Endodermal cell (in vitro differentiated cells): ENCODE results near the gene LHFPL3. TPM values are rescaled to one million over a fixed set of nuclear protein-coding genes. Genes with fewer than 3 reads are reported as not detected.
"Not testable (repeated sequence)": the region's sequence is repeated elsewhere in the genome, so short reads cannot be mapped to it uniquely, and the experiment has no call there.

ENCODE experiments used
- DNase-seq: peaks from one replicate; pipeline ENCODE4 v3.0.0-alpha.2; 2017
- H3K27ac ChIP-seq: 2 replicates; pipeline ENCODE4 v1.5.1; 2013; ENCODE audit warnings: mild to moderate bottlenecking, low read depth, low read length, moderate library complexity
- H3K27me3 ChIP-seq: 2 replicates; pipeline ENCODE4 v1.6.1; 2013; ENCODE audit warnings: mild to moderate bottlenecking, low read length, moderate library complexity; ENCODE audit not compliant: insufficient read depth, control insufficient read depth, poor library complexity, severe bottlenecking
- H3K36me3 ChIP-seq: 2 replicates; pipeline ENCODE4 v1.7.0; 2013; ENCODE audit warnings: mild to moderate bottlenecking, low read length, moderate library complexity; ENCODE audit not compliant: control insufficient read depth, insufficient read depth
- H3K4me1 ChIP-seq: one replicate; pipeline ENCODE4 v1.7.0; 2013; ENCODE audit warnings: low read length; ENCODE audit not compliant: control insufficient read depth, insufficient read depth
- H3K4me3 ChIP-seq: 2 replicates; pipeline ENCODE4 v1.5.1; 2013; ENCODE audit warnings: mild to moderate bottlenecking, low read length, moderate library complexity
- H3K9ac ChIP-seq: 2 replicates; pipeline ENCODE4 v1.6.1; 2013; ENCODE audit warnings: mild to moderate bottlenecking, low read length, moderate library complexity; ENCODE audit not compliant: poor library complexity, severe bottlenecking; ENCODE audit errors: extremely low read depth
- H3K9me3 ChIP-seq: 2 replicates; pipeline ENCODE4 v1.6.1; 2013; ENCODE audit warnings: mild to moderate bottlenecking, low read length, moderate library complexity; ENCODE audit not compliant: control insufficient read depth
- H3K27ac Mint-ChIP-seq: 2 replicates; pipeline ENCODE4 v1.8.0; 2020; ENCODE audit warnings: mixed read lengths
- H3K27me3 Mint-ChIP-seq: 2 replicates; pipeline ENCODE4 v1.8.0; 2021; ENCODE audit warnings: mild to moderate bottlenecking, mixed read lengths; ENCODE audit not compliant: insufficient read depth
- H3K36me3 Mint-ChIP-seq: 2 replicates; pipeline ENCODE4 v1.8.0; 2020; ENCODE audit warnings: low read depth, mixed read lengths
- H3K4me1 Mint-ChIP-seq: 2 replicates; pipeline ENCODE4 v1.8.0; 2020; ENCODE audit warnings: mixed read lengths
- H3K4me3 Mint-ChIP-seq: 2 replicates; pipeline ENCODE4 v1.8.0; 2020; ENCODE audit warnings: mild to moderate bottlenecking, moderate library complexity, mixed read lengths
- H3K9me3 Mint-ChIP-seq: 2 replicates; pipeline ENCODE4 v1.8.0; 2020; ENCODE audit warnings: mild to moderate bottlenecking, mixed read lengths
- WGBS, 2 experiments: methylation state at CpG; one replicate each; pipeline versions ENCODE4 v1.1.5 to v1.1.7; 2013; ENCODE audit warnings: missing lambda C conversion rate in 2 of 2, mixed read lengths in 1 of 2; ENCODE audit not compliant: insufficient coverage in 1 of 2, insufficient read length in 1 of 2; 5-methylcytosine and 5-hydroxymethylcytosine counted together
- total RNA-seq, 2 donors: library from RNA; stranded (reverse); fragmentation: NEBNext Ultra II Directional in 1 of 2; extraction: Animal tissue kit (Norgen Biotek cat#: 25700) in 1 of 2; gene quantifications; 2 replicates in 1 of 2; 3 replicates in 1 of 2; pipeline ENCODE4 v1.2.1, GENCODE V29; 2021
- TF ChIP-seq, protein P1 (sequence below): fragments of 200-600 bp; sonication (generic); conservative IDR thresholded peaks from 2 replicates; pipeline ENCODE4 v1.5.0; 2021; ENCODE audit warnings: antibody characterized with exemption, mild to moderate bottlenecking

Gene LHFPL3
- total RNA-seq, 2 donors from 2014 or later: not detected

DNA sequence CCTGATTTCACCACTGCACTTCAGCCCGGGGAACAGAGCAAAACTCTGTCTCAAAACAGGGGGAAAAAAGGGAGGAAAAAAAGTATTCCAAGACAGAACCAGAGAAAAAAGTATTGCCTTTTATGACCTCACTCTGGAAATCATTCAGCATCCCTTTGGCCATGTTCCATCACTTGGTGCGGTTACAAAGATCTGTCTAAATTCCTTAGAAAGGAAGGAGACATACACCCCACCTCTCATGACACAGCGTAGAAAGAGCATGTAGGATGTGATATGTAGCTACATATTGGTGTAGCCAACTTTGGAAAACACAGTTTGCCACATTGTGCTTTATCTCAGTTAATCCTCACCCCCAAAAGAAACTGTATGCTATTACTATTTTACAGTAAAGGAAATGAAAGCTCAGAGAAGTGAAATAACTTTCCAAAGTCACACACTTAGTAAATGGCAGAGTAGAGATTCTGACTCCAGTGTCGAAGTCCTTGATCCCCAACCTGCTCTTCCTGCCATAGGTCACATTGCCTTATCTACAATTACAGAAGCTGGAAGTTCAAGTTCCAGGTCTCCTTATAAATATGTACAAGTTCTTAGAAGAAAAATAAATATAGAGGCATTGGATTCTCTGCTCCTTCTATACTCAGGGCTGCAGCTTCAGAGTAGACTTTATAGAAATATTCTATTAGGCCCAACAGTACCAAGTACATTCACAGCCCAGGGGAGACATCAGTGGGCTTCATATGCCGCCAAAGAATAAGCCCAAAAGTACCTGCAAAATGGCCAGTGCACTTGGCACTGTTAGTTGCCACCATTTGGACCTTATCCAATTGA, 594.0 kb downstream of the LHFPL3 start:
- no peak overlapping the region for H3K27ac ChIP-seq
- Mint-ChIP-seq H3K9me3 (no peaks in the 10 kb centered on the region), H3K4me3 (no peak overlapping the region), H3K27ac (no peak overlapping the region), H3K4me1 (peaks cover 17% of the 10 kb centered on the region), H3K36me3 (no peaks in the 10 kb centered on the region), H3K27me3 (no peaks in the 10 kb centered on the region)
- H3K36me3 ChIP-seq: no peaks in the 10 kb centered on the region
- H3K27me3 ChIP-seq: no peaks in the 10 kb centered on the region
- H3K9ac ChIP-seq: no peak overlapping the region
- TF ChIP-seq, protein P1, sequence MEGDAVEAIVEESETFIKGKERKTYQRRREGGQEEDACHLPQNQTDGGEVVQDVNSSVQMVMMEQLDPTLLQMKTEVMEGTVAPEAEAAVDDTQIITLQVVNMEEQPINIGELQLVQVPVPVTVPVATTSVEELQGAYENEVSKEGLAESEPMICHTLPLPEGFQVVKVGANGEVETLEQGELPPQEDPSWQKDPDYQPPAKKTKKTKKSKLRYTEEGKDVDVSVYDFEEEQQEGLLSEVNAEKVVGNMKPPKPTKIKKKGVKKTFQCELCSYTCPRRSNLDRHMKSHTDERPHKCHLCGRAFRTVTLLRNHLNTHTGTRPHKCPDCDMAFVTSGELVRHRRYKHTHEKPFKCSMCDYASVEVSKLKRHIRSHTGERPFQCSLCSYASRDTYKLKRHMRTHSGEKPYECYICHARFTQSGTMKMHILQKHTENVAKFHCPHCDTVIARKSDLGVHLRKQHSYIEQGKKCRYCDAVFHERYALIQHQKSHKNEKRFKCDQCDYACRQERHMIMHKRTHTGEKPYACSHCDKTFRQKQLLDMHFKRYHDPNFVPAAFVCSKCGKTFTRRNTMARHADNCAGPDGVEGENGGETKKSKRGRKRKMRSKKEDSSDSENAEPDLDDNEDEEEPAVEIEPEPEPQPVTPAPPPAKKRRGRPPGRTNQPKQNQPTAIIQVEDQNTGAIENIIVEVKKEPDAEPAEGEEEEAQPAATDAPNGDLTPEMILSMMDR: no peak
- H3K4me3 ChIP-seq: no peak overlapping the region
- no peaks in the 10 kb centered on the region for H3K9me3 ChIP-seq
- H3K4me1 ChIP-seq: peaks cover 4% of the 10 kb centered on the region
- no peak for DNase-seq
- 67 to 70% methylated on average over 4 of the region's 5 CpGs for WGBS, 2 experiments

DNA sequence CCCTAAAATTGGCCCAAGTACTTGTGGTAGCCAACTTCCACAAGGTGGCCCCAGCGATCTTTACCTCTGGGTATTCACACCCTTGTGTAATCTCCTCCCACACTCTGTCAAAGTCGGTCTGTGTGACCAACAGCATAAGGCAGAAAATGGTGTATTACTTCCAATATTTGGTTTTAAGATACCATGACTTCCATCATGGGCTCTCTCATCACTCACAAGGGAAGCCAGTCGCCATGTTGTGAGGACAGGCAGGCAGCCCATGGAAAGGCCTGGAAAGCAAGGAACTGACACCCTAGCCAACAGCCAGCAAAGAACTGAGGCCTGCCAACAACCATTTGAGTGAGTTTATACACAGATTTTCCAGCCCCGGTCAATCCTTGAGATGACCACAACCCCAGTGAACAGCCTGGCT, 594.6 kb downstream of the LHFPL3 start:
- Histone ChIP-seq H3K4me1 (peaks cover 4% of the 10 kb centered on the region), H3K27me3 (no peaks in the 10 kb centered on the region), H3K36me3 (no peaks in the 10 kb centered on the region), H3K27ac (no peak overlapping the region), H3K9me3 (no peaks in the 10 kb centered on the region), H3K9ac (no peak overlapping the region), H3K4me3 (no peak overlapping the region)
- TF ChIP-seq, protein P1: peak; percentile 89
- H3K27ac Mint-ChIP-seq: no peak overlapping the region
- H3K4me3 Mint-ChIP-seq: no peak overlapping the region
- whole genome bisulfite sequencing, 2 experiments: 17% methylated on average over 3 to 4 of the region's 4 CpGs
- no peaks in the 10 kb centered on the region for H3K36me3 Mint-ChIP-seq
- no peaks in the 10 kb centered on the region for H3K9me3 Mint-ChIP-seq
- DNase-seq: peak; percentile 91
- no peaks in the 10 kb centered on the region for H3K27me3 Mint-ChIP-seq
- H3K4me1 Mint-ChIP-seq: peaks cover 23% of the 10 kb centered on the region

DNA sequence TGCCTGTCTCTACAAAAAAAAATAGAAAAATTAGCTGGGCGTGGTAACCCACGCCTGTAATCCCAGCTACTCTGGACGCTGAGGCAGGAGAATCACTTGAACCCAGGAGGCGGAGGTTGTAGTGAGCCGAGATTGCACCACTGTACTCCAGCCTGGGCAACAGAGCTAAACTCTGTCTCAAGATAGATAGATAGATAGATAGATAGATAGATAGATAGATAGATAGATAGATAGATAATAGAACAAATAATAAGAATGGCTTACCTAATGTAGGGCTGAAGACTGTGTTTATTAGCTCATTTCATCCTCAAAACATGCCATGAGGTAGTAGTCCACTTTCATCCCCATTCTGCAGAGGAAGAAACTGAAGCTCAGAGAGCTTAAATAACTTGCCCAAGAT, 597.8 kb downstream of the LHFPL3 start:
- 93 to 94% methylated on average over 5 of the region's 5 CpGs for WGBS, 2 experiments
- H3K27ac ChIP-seq, H3K4me3 ChIP-seq, H3K9me3 Mint-ChIP-seq, H3K27me3 Mint-ChIP-seq, H3K36me3 Mint-ChIP-seq, DNase-seq, H3K9me3 ChIP-seq, H3K36me3 ChIP-seq, H3K9ac ChIP-seq, H3K27me3 ChIP-seq, H3K4me1 ChIP-seq: not testable (repeated sequence)
- peak overlapping the region; percentile 85 for H3K27ac Mint-ChIP-seq
- H3K4me1 Mint-ChIP-seq: peaks cover 26% of the 10 kb centered on the region
- H3K4me3 Mint-ChIP-seq: peak overlapping the region; percentile 26
